DLD1 (cell line): ENCODE data around the gene PPRC1.

ENCODE experiments used
- in situ Hi-C: cut with HindIII; loops from 2 replicates; pipeline ENCODE4 v1.10.0; 2017; ENCODE audit warnings: low sequenced_read_pairs

PPRC1 gene

GRCh38 chr10:102147561-102147960, 14.7 kb downstream of the PPRC1 start:
- in situ Hi-C loops: no loop called here

DNA sequence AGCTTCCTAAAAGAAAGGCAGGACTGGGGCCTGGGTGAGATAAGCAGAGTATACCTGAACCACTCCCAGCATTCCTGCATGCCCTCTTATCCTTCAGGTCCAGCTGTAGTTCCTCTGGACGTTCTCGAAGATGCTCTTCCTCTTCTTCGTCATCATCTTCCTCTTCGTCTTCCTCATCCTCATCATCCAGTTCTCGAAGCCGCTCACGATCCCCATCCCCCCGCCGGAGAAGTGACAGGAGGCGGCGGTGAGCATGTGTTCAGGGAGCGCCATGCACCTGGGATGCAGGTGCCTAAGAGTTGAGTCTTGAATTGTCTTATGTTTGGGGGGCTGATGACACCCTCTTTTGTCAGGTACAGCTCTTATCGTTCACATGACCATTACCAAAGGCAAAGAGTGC, 15.4 kb downstream of the PPRC1 start:
- in situ Hi-C loops: no loop called here

GRCh38 chr10:102150970-102151773, 18.3 kb downstream of the PPRC1 start:
- in situ Hi-C loops: no loop called here

GRCh38 chr10:102151774-102152544, 19.1 kb downstream of the PPRC1 start, which contains the start of gene NOLC1:
TSS of gene NOLC1 (plus strand) at chr10:102152389. CDS start at chr10:102152411, 22 bp downstream.
- in situ Hi-C loops: no loop called here

DNA sequence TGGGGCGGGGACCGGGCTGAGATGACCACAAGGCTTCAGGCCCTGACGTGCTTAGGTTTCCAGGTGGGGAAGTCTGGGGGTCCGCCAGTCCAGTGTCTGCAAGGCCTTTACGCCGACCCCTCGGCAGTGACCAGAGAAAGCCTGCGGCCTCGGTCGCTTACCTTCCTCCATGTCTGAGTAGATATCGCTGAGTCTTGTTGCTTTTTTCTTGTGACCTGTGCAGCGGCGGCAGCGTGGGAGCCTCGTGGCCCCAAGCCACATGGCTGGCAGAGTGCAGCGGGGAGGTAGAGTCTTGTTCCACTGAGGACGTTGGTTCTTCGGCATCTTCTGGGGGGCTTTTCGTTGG, 19.7 kb downstream of the PPRC1 start:
- in situ Hi-C loops: no loop called here

- in situ Hi-C loops: no loop called here
These were observed 20.3 kb downstream of the PPRC1 start for GRCh38 chr10:102153093-102153620.

DNA sequence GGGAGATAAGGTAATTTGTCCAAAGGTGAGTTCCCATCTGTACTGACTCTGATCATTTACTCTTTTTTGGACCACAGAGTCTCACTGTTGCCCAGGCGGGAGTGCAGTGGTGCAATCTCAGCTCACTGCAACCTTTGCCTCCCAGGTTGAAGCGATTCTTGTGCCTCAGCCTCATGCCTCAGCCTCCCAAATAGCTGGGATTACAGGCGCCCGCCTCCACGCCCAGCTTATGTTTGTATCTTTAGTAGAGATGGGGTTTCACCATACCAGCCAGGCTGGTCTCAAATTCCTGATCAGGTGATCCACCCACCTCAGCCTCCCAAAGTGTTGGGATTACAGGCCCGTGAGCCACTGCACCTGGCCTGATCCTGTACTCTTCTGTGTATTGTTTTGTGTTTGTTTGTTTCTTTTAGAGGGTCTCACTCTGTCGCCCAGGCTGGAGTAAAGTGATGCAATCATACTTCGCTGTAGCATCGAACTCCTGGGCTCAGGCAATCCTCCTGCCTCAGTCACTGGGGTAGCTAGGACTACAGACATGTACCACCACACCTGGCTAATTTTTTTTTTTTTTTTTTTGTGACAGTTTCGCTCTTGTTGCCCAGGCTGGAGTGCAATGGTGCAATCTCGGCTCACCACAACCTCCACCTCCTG, 21.8 kb downstream of the PPRC1 start:
- in situ Hi-C loops: no loop called here

DNA sequence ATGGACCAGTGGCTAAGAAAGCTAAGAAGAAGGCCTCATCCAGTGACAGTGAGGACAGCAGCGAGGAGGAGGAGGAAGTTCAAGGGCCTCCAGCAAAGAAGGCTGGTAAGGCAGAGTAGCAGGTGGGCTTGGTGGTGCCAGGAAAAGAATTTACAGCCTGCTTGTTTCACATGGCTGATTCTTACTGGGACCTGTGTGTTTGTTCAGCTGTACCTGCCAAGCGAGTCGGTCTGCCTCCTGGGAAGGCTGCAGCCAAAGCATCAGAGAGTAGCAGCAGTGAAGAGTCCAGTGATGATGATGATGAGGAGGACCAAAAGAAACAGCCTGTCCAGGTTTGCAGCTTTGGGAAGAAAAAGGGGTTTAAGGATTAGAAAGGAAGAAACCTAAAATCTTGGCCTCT, 24.4 kb downstream of the PPRC1 start:
- in situ Hi-C loops: no loop called here

GRCh38 chr10:102159051-102159597, 26.3 kb downstream of the PPRC1 start:
- in situ Hi-C loops: no loop called here

GRCh38 chr10:102159831-102160230, 27.0 kb downstream of the PPRC1 start:
- in situ Hi-C loops: no loop called here

GRCh38 chr10:102163342-102163989, 30.6 kb downstream of the PPRC1 start:
- in situ Hi-C loops: no loop called here

GRCh38 chr10:102167861-102168260, 35.0 kb downstream of the PPRC1 start:
- in situ Hi-C loops: no loop called here

DNA sequence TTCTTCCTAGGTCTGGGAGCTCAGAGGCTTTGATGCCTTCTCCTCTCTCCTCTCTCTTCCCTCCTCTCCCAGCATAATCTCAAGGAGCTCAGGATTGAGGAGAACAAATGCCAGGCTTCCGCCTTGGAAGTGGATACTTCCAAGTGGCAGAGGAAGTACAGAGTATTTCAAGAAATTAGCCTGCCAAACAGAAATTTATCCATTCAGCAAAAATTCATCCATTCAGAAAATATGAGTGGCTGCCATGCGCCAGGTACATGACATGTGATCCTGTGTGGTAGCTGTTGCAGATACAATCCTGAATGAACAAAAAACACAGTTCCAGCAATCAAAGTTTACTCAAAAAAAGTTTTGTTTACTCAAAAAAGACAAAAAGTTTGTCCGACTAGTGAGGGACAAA, 37.8 kb downstream of the PPRC1 start:
- in situ Hi-C loops: no loop called here

DNA sequence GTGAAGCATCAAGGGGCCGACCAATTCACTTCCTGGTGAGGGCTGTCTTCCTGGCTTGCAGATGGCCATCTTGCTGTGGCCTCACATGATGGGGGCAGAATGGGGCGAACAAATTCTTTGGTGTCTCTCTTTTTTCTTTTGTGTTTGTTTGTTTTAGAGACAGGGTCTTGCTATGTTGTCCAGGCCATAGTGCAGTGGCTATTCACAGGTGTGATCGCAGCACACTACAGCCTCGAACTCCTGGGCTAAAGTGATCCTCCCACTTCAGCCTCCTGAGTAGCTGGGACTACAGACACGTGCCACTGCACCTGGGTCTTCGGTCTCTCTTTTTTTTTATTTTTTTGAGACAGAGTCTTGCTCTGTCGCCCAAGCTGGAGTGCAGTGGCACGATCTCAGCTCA, 39.4 kb downstream of the PPRC1 start:
- in situ Hi-C loops: no loop called here

GRCh38 chr10:102175415-102175814, 42.6 kb downstream of the PPRC1 start:
- in situ Hi-C loops: no loop called here

DNA sequence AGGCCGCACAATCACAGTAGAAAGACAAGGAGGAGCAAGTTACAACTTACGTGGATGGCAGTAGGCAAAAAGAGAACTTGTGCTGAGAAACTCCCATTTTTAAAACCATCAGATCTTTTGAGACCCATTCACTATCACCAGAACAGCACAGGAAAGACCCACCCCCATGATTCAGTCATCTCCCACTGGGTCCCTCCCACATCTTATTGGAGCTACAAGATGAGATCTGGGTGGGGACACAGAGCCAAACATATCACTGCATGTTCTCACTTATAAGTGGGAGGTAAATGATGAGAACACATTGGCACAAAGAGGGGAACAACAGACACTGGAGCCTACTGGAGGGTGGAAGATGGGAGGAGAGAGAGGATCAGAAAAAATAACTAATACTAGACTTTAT, 51.8 kb downstream of the PPRC1 start:
- in situ Hi-C loops: no loop called here

DNA sequence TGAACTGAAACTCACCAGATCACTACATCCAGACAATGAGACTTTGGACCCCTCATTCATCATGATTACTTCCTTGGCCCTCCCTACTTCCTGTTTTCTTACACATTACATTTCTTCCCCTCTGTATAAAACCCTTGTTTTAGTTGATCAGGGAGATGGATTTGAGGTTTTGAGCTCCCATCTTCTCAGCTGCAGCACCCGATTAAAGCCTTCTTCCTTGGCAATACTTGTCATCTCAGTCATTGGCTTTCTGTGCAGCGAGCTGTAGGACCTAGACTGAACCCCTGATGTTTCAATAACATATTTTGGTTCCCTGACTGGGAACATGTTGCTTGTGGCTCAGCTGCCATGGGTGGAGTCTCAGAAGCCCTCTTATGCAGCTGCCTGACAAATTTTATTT, 52.4 kb downstream of the PPRC1 start:
- in situ Hi-C loops: no loop called here

DNA sequence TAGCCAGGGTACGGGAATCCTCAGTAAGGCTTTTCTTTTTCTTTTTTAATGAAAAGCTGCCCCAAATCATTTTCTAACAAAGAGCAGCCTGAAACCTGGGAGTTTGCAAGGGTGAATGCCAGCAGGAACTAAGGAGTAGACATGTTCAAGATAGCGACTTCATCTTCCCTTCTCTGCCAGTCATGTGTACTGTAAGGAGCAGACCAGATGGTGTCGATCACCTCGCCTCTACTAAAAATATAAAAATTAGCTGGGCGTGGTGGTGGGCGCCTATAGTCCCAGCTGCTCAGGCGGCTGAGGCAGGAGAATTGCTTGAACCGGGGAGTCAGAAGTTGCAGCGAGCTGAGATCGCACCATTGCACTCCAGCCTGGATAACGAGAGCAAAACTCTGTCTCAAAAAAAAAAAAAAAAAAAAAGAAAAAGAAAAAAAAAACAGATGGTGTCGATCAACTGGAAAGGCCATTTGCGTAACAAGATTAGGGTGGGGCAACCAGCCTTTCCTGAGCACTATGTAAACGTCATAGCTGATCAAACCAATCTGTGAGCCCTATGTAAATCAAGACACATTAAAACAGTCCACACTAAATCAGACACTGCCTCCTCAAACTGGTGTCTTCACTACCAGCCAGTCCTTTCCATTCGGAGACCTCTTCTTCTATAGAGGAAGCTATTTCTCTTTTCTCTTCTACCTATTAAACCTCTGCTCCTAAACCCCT, 53.1 kb downstream of the PPRC1 start:
- in situ Hi-C loops: no loop called here

DNA sequence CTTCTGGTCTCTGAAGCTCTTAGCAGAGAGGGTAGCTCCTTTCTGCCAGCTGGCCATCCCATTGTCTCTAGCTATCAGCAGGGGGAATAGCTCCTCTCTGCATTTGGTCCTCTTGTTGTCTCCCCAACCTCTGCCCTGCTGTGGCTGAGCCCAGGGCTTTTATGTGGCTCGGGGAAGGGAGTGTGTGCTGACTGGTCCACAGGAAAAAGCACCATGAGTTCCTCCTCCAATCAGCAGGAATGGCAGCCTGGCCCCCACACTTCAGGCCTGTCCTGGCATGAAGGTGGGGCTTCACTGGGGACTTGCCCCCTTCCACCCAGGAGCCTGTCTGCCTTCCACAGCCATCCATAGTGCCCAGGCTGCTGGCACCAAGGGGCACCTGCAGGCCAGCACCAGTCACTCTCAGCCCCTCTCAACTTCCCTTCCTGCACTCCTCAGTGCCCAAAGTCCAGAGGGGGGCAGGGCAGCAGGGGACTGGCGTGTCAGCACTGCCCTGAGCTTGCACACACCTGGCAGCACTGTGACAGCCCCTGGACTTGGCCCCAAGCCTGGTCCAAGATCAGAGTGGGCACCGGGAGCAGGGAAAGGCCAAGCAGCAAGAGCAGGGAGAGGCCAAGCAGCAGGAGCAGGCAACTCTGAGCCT, 55.6 kb downstream of the PPRC1 start:
- in situ Hi-C loops: no loop called here
